NB4 (cell line): ENCODE results near the gene LRRC36.

Experiments
- CTCF ChIP-seq: IDR thresholded peaks from one replicate; pipeline ENCODE4 v1.5.1; 2012; ENCODE audit warnings: low read depth, low read length
- POLR2A ChIP-seq: IDR thresholded peaks from 2 replicates; pipeline ENCODE4 v1.6.1; 2011; ENCODE audit warnings: mild to moderate bottlenecking; ENCODE audit not compliant: insufficient read length; ENCODE audit errors: extremely low read depth

DNA sequence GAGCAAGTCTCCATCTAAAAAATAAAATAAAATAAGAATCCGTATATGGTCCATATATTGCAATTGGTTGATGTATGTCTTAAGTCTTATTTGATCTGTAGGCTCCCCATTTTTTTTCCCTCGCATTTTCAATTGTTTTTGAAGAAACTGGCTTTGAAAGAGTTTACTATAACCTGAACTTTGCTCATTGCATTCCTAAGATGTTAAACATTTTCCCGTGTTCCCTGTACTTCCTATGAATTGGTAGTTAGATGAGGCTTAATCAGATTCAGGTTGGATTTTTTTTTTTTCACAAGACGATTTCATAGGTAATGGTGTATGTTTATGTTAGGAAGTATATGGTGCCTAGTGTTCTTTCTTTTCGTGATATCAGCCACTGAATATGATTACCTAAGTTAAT lies 3.3 kb downstream of the LRRC36 start:
- TF ChIP-seq CTCF (no peak), POLR2A (no peak)
